Measurements from ENCODE around the gene FZD1.

DNA sequence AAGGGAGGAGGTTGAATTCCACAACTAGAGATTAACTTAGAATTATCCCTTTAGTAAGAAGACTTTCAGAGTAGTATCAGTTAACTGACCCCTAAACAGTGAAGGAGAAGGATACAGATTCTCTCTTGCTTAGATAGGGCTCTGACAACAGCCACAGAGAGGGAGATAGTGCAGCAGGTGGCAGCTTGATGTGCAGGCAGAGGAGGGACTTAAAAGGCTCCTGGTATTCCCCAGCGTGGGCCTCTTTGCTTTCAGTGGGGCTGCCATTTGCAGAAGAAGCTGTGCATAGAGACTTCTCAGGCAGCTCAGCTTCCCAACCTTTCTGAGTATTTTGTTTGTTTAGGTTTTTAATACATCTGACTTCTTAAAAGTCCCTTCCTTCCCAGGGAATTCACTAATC is 16.0 kb downstream of the FZD1 start:
- TF ChIP-seq POLR2AphosphoS5 (IDR thresholded peaks at IDR 0.05) = no peak
- no peak for TF ChIP-seq CTCF (IDR thresholded peaks at IDR 0.05)
- no peak for TF ChIP-seq EP300 (IDR thresholded peaks at IDR 0.05)
